HG03354 (cell line): ENCODE results near the gene ANKS1A.
"Not testable (repeated sequence)": the region's sequence is repeated elsewhere in the genome, so short reads cannot be mapped to it uniquely, and the experiment has no call there.

Experiments
- ATAC-seq: cut with Tn5 transposase; IDR thresholded peaks from one replicate; pipeline ENCODE4 v1.9.1; 2021; ENCODE audit warnings: mild to moderate bottlenecking; ENCODE audit not compliant: unreplicated experiment, poor library complexity, severe bottlenecking

ANKS1A gene

DNA sequence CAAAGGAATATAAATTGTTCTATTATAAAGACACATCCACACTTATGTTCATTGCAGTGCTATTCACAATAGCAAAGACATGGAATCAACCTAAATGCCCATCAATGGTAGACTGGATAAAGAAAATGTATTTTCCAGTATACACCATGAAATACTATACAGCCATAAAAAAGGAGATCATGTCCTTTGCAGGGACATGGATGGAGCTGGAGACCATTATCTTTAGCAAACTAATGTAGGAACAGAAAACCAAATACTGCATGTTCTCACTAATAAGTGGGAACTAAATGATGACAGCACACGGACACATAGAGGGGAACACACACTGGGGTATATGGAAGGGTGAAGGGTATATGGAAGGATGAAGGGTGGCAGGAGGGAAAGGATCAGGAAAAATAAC, 5.0 kb upstream of the ANKS1A start:
- not testable (repeated sequence) for ATAC-seq

DNA sequence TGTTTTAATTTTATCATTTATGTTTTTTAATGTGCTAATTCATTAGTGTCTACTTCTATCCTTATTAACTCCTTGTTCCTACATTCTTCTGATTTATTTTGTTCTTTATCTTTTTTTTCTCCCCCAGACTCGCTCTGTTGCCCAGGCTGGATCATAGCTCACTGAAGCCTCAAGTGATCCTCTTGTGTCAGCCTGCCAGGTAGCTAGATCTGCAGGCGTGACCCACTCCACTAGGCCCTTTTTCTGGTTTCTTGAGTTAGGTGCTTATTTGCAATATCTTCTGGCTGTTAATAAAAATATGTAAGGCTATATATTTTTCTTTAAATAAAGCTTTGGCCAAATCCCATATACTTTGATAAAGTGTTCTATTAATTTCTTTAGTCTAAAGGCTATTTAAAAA, 4.1 kb upstream of the ANKS1A start:
- ATAC-seq, result no peak

DNA sequence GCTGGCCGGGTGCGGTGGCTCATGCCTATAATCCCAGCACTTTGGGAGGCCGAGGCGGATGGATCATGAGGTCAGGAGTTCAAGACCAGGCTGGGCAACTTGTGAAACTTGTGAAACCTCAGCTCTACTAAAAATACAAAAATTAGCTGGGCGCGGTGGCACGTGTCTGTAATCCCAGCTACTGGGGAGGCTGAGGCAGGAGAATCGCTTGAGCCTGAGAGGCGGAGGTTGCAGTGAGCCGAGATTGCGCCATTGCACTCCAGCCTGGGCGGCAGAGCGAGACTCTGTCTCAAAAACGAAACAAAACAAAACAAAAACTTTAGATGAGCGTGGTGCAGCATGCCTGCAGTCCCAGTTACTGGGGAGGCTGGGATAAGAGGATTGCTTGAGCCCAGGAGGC, 3.2 kb upstream of the ANKS1A start:
- ATAC-seq, result not testable (repeated sequence)

DNA sequence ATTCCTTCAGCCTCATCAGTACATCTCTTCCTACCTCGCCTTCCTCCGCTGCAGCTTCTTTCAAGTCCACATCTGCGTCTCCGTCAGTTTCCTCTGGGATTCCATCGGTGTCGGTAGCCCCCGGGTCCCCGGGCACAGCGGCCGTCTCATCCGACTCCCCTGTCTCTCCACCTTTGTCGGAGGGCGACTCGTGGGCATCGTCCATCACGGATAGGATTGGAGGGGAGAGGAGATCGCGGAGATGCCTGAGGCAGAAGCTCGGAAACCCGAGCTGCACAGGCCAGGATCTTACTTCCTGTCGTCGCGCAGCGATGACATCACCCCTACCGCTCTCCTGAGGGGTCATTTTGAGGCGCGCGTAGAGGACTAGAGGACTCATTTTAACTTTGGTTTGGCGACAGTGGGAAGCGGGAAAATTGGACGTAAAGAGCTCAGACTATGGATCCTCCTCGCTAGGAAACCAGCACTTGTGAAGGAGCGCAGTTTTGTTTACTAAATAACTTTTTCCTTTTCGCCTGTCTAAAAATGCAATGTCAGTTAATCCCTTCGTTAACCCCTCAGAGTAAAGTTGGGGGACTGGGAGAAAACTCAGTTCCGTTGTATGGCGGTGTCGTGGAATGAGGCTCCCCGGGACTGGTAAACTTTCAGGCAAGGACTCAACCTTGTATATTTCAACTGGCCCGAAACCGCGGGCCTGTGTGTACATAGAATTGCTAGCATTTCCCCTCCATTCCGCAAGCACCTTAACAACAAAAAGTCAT, 1.1 kb upstream of the ANKS1A start, which contains the start of gene TAF11:
Gene TAF11 (minus strand): TSS at position 290 of the 761 bp plus-strand sequence. CDS start 85 bp downstream, at position 205.
- ATAC-seq, result peak; percentile 81

DNA sequence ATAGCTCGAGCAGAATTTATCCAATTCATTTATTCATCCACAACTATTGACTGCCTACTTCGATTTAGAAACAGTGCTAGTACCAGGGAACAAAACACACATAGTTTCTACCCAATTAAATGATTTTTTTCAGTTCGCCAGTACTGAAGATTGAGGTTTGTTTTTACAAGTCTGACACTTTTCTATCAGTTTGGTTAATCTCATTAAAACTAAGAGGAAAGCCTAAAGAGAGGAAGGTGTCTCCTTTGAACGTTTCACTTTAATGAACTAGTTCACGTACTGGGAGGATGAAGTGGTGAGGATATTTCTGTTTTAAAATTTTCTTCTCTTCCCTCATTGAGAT, 570 bp upstream of the ANKS1A start:
- ATAC-seq, result no peak

DNA sequence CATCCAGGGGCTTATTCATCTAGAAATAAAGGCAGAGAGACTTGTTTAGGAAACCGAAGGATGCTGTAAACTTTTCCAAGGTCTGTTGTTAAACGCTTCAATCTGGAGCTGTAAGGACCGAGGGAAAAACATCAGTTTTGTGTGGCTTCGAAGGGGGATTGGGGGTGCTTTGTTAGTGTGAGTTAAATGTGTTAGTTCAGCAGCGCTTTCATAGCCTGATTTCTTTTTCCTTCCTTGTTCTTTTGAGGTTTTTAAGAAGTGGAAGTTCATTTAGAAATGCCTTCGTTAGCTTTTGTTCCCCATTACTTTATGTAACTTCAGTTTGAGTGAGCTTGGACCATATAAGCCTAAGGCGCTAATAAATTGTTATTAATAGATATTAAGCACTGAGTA, 1.5 kb downstream of the ANKS1A start:
- no peak for ATAC-seq

DNA sequence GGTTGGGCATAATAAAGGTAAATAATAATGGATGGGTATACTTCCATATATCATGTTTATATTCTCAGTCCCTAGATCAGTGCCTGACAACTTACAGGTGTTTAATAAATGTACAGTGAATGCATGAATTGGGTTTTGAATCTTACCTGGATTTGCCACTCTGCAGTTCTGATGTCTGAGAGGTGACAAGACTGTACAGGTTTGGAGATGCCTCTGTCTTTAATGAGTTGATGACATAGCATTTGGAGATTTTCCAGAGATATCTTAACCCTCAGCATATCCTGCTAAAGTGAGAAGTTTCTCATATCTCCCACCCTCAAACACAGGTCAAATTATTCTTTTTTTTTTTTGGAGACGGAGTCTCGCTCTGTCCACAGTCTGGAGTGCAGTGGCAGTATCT, 2.2 kb downstream of the ANKS1A start:
- no peak for ATAC-seq

DNA sequence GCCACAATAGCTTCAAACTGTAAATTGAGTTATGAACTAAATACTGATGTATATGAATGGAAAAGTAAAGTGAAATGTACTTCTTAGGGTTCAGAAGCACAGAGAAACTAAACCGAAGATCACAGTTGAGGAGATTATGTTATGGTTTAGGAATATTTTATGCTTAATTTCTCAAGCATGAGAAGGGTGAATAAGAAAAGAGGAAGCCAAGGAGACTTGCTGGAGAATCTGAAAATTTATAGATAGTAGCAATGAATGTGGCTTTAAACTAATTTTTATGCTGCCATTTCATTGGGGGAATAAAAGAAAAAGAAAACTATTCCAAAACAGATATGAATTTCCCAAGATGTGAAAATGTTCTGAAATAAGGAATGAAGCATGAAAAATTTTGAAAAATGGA, 5.6 kb downstream of the ANKS1A start:
- no peak for ATAC-seq

DNA sequence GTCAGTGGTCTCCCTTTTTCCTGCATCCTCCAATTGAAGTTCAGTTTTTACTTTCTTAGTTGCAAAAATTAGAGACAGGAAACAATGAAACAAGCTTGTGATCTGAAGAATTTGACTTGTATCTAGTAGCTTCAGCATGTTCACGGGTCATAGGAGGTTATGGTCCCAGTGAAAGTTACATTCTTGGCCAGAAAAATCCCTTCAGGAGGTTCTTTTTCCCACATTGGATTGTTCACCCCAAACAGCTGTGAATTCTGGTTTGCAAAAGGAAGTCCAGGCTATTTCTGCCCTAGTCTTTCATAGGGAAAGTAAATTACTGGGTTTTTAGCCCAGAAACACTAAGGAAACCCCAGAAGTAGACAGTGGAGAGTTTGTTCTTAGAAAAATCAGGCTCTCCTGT, 8.1 kb downstream of the ANKS1A start:
- no peak for ATAC-seq

DNA sequence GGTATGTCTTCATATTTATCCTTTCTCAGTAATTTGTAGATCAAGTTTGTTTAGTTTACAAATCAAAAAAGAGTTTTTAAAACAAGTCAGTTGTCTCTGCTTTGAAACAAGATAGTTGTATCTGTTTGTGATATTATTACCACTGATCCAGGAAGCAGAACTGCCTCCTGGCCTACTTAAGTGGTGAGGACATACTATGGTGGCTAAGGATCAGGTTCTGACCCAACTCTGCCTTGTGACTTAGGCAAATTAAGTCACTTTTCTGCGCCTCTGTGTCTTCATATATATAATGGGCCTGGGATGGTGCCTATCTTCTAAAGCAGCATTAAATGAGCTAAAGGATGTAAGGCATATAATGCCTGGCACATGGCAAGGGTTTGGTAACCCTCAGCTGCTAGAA, 8.7 kb downstream of the ANKS1A start:
- ATAC-seq, result no peak

DNA sequence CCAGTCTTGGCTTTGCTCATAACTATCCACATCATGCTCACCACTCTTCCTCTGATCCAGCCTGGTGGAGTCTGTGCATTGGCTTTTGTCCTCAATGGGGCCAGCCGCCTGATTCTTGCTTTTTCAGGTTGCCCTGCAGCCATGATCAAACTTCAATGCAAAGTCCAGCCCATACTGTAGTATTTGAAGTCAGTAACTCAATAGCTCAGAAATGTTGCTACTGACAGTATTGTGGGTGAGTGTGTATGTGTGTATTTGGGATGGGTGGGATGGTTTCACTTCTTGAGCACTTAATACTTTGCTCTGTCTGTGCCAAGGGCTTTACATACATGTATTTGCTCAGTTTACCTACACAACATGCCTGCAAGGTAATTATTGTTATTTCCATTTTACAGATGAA, 10.7 kb downstream of the ANKS1A start:
- ATAC-seq, result not testable (repeated sequence)

DNA sequence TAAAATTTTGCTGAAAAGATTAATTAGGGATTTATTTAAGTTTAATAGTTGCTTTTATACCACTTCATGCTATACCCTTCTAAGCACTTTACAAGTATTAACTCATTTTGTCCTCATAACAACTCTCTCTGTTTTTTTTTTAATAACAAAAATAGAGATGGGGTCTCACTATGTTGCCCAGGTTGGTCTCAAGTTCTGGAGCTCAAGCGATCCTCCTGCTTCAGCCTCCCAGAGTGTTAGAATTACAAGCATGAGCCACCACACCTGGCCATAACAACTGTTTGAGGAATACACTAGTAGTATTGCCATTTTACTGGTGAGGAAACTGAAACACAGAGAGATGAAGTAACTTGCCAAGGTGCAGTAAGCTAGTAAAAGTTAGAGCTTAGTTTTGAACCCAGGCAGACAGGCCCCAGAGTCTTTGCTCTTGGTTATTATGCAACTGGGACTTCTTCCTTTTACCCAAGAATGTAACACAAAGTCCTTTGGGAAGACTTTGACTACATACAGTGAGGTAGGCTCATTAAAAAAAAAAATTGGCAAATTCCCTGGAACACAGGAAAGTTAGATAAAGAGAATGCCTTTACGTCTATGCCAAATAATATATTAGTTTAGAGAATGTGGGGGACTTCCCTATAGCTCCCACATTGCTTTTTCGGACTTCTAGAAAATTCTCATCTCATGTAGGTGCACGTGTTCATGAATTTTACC, 11.4 kb downstream of the ANKS1A start:
- no peak for ATAC-seq

DNA sequence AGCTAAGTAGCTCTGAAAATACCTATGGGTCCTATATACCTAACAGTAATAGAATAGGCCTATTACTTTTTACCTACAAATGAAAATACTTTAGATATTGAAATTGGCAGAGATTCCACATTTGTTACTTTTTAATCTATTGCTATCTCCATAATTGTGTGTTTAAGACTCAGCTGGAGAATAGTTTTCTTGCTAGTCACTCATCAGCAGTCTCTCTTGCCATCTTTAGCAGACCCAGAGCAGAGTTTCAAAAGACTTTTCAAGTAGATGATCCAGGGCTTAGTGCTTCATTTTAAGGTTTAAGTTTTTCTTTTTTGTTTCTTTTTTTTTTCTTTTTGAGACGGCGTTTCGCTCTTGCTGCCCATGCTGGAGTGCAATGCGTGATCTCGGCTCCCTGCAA, 12.9 kb downstream of the ANKS1A start:
- ATAC-seq, result no peak

DNA sequence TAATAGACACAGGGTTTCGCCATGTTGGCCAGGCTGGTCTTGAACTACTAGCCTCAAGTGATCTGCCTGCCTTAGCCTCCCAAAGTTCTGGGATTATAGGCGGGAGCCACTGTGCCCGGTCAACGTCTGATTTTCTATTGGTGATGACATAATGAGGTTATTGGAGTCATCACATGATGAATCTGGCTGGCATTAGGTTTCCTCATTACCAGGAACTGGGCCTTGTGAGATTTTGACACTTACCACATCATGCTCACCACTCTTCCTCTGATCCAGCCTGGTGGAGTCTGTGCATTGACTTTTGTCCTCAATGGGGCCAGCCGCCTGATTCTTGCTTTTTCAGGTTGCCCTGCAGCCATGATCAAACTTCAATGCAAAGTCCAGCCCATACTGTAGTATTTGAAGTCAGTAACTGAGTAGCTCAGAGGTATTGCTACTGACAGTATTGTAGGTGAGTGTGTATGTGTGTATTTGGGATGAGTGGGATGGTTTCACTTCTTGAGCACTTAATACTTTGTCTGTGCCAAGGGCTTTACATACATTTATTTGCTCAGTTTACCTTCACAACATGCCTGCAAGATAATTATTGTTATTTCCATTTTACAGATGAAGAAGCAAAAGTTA, 16.0 kb downstream of the ANKS1A start:
- ATAC-seq, result no peak

DNA sequence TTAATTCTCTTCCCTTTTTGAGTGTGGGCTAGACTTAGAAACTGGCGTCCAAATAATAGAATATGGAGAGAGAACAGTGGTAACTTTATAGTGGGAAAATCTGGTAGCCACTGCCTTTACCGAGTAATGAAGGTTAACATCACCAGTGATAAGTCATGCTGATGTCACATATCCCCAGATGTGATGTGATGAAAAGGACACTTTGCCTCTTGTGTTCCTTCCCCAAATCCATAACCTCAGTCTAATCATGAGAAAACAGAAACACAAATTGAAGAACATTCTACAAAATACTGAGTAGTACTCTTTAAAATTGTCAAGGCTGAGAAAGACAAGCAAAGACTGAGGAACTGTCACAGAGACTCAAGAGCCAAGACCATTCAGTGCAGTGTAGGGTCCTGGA, 17.8 kb downstream of the ANKS1A start:
- ATAC-seq, result no peak

DNA sequence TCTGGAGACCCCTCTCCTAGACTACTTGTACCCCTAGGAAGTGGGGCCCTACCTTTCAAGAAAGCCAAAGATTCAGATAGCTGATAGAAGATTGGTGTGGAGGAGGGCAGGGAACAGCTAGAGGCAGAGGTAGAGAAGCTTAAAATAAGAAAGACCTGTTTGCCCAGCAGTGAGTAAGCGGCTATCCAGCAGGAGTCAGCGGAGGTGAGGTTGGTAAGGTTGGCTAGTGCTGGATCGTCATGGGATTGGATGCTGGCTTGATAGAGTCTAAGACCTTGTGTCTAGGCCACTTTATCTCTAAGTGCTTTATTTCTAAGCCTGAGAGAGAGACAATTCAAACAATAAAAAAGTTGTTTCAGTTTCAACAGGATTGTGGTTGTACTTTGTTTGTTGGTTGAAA, 19.1 kb downstream of the ANKS1A start:
- ATAC-seq, result no peak

DNA sequence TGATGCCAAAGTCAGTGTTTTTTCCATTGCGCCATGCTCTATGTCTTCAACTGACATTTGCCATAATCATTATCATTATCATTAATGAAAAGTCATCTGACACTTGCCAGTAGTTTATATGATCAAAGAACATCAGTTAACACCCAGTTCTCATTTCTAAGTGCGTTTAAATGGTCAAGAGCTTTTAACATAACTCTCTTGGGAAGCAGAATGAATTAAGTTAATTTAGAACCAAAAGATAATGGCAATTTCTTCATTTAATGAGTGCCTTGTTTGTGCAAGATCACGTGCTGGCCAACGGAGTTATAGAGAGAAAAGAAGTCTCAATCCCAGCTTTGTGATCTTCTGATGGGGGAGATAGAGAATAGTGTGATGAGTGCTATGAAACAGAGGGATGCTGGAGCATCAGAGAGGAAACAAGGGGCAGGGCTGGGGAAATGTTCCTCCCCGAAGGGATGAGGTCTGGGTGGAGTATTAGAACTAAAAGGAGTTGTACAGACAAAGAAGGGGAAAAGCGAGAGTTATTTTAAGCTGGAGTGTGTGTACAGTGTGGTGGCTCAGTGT, 20.3 kb downstream of the ANKS1A start:
- ATAC-seq, result no peak

DNA sequence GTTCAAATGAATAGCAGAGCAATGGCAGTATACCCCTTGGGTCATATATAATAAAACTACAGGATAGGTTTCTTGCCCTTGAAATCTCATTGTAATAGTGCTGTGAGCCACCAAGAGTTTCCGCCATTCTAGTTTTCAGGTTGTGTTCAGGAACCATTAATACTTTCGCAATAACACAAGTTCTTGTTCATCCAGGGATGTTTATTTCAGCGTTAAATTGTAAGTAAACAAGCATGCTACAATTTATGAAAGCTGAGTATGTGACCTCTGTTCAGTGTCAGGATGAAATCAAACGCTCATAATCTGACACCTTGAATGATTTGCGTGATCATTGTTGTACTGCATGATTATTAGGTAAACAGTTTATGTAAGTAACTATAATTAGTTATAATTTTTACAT, 22.8 kb downstream of the ANKS1A start:
- ATAC-seq, result no peak

DNA sequence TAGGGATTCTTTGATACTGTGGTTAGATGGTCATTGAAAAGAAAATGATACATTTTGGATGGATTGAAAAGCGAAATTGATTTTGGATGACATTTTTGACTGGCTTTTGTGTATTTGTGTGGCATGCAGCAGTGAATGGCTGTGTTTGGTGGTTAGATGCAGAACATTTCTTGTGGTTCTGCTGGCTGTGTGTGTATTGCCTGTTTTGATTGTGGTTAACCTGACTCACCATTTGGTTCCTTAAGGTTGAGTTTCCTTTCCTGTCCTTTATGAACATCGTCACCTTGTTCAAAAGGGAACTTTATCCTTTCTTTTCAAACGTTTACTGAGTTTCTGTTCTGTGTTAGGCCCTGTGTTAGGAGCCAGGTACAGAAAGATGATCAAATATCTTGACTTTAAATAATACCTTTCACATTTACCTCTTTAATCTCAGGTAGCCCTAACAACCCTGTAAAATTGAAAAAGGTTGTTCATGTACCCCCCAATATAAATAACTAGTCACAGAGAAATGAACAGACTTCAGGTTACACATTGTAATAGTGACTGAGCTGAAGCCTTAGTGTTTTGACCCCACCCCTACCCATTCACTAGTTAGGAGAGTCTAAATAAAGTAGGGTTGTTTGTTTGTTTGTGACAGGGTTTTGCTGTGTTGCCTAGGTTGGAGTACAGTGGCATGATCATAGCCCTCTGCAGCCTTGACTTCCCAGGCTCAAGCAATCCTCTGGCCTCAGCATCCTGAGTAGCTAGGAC, 23.8 kb downstream of the ANKS1A start:
- ATAC-seq, result peak; percentile 56

DNA sequence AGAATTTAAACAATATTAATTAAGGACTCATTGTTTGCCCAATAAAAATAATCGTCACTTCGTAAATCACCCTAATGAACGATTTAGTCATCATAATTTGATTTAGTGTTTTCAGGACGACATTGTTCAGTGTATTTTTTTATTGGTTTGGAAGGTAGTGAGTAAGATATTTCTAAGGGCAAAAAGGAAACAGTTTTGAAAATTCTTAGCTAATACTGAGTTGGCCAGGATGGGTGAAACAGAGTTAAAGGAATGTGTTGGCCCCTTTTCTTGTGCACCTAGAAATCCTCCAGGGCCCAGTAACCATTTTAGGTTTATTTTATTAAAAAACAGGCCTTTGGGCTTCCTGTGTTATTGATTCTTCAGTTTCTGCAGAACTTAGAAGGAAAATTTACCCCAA, 25.3 kb downstream of the ANKS1A start:
- ATAC-seq, result no peak
